Esophagus squamous epithelium (tissue), 4 donors: ENCODE data around the gene PPIL1.

Source experiments
- CTCF ChIP-seq, 6 experiments: fragments of 450-650 bp in 4 of 6; fragments of 200-600 bp in 2 of 6; sonication (generic) in 2 of 6; IDR thresholded peaks; one replicate each; pipeline ENCODE4 v1.5.1; 2016 to 2019; ENCODE audit warnings: antibody characterized with exemption in 6 of 6, mild to moderate bottlenecking in 4 of 6, moderate library complexity in 4 of 6
- POLR2A ChIP-seq, 4 donors: fragments of 450-650 bp; IDR thresholded peaks; one replicate each; pipeline ENCODE4 v1.6.1; 2017; ENCODE audit warnings: antibody characterized with exemption in 4 of 4, mild to moderate bottlenecking in 4 of 4, moderate library complexity in 3 of 4

DNA sequence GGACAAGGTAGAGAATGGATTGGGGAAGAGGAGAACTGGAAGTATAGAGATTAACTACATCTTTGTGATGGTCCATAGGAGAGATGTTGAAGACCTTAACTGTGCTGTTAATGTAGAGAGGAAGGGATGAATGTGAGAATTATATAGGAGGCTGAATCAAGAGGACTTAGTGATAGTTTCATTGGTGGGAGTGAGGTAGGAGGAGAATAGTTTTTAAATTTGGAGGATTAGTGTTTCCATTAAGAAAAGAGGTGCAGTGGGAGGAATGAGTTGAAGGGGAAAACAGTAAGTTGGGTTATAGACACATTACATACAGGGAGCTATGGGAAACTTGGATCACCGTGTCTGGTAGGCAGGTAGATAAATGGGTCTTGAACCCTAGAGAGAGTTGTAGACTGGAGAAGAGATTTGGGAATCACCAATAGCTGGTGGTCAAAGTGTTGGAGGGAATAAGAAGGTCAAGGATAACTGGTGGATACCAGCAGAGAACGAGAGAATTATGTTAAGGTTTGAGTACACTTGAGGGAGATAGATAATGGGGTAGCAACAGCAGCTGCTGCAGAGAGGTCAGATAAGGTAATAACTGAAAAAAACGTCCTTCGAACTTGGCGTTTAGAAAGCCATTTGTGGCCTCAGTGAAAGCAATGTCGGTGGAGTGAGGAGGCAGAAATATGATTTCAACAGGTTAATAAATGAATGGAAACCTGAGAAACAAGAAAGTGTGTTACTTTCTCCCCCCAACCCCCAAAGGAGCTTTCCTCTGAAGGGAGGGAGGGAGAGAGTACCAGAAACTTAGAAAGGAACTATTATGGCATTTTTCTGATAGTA is 14.3 kb upstream of the PPIL1 start:
- no peak for TF ChIP-seq POLR2A (IDR thresholded peaks at IDR 0.05)
- TF ChIP-seq CTCF (IDR thresholded peaks at IDR 0.05) = no peak
